GM19463 (cell line): Measurements from ENCODE around the gene B9D1.
"Not testable (repeated sequence)": the region's sequence is repeated elsewhere in the genome, so short reads cannot be mapped to it uniquely, and the experiment has no call there.

ENCODE experiments used
- ATAC-seq: cut with Tn5 transposase; IDR thresholded peaks from one replicate; pipeline ENCODE4 v1.9.1; 2021; ENCODE audit warnings: mild to moderate bottlenecking, moderate library complexity; ENCODE audit not compliant: unreplicated experiment

B9D1 gene

DNA sequence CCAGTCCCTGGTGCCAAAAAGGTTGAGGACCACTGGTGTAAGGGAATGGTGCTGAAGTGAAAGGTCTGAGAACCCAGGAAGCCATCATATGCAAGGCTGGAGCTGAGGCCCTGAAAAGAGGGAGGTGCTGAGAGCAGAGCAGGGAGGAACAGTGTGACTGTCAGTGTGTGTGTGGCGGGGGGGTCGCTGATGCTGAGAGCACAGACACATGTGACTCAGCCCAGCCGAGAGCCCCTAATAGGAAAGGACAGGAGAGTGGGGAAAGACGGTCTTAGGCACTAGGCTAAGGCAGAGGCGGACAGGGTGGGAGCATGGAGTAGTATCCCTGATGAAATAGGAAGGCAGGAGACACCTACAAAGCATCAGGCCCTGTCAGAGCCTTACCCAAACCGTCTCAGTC is 1.2 kb downstream of the B9D1 start:
- no peak for ATAC-seq

DNA sequence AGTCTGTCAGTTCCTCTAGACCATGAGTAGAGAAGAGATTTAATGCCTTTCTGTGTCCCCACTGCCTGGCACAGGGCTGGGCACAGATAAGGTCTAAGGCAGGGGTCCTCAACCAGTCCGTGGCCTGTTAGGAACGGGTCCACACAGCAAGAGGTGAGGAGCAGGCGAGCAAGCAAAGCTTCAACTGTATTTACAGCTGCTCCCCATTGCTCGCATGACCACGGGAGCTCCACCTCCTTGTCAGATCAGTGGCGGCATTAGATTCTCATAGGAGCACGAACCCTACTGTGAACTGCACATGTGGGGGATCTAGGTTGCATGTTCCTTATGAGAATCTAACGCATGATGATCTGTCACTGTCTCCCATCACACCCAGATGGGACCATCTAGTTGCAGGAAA is 1.8 kb downstream of the B9D1 start:
- no peak for ATAC-seq

DNA sequence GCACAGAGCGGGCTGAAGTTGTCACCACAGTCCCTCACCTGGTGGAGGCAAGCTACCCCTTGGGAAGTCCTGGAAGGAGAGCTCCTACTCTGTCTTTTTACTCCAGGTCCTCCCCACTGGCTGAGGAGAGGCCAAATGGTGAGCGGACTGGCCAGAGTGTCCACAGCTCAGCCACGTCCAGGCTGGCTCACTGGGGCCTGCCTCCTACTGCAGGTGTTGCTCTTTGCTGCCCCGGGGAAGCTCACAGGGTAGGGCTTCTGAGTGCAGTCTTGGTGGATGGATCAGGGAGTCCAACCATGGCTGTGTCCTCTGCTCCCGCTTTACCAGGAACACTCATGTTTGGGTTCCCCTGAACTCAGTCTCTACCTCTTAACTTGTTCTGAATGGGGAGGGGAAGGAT is 2.7 kb downstream of the B9D1 start:
- no peak for ATAC-seq

DNA sequence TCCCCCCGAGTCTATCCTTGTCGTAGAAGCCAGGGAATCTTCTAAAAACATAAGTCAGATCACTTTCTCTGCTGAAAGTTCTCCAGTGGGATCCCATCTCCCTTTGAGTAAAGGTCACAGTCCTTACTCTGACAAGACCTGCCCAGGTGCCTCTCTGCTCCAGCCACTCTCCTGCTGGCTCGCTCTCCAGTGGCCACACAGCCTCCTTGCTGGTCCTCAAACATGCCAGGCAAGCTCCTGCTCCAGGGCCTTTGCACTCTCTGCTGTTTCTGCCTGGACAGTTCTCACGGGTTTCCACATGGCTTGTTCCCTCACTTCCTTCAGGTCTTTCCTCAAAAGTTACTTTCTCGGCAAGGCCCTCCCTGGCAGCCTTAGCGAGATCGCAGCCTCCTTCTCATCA is 3.4 kb downstream of the B9D1 start:
- no peak for ATAC-seq

DNA sequence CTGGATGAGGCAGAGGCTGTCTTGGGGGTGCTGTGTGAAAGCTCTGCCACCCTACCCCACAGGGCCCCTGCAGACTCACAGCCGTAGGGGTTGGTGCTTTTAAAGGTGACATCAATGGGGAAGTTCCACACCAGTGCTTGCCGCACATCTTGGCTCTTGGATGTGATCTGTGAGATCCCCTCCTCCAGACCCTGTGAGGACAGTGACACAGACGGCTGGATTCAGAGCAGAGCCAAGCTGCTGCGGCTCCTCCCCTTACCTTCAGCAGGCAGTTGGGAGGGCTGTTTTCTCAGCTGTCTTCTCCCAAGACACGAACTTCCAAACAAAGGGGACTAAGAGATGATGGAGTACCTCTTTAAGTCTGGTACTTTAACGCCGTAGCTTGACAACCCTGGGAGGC is 4.8 kb downstream of the B9D1 start:
- no peak for ATAC-seq

DNA sequence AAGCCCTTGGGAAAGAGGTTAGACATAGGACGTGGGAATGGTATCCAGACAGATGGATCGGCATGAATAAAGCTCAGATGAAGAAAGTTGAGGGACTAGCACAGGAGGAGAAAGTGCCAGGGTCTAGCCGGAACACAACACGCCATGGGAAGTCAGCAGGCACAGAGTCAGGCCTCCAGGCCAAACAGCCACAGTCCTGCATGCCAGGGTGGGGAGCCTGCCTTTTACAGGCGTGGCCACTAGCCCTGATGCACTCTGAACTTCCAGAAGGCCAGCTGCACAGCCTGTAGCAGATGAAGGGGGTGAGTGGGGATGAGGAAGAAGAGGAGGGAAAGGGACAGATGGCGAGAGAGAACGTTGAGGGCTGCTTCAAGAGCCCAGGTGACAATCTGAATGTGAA is 5.2 kb downstream of the B9D1 start:
- no peak for ATAC-seq

DNA sequence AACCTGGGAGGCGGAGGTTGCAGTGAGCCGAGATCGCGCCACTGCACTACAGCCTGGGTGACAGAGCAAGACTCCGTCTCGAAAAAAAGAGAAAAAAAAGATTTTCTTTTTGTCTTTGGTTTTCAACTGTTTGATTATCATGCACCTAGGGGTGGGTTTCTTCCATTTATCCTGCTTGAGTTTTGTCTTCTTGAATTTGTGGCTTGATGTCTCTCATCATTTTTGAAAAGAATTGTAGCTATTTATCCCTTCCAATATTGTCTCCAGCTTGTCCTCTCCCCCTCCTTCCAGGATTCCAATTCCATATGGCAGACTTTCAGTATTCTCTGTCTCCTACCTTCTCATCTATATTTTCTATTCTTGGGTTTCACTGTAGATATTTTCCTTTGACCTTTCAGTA is 7.8 kb downstream of the B9D1 start:
- ATAC-seq = no peak

DNA sequence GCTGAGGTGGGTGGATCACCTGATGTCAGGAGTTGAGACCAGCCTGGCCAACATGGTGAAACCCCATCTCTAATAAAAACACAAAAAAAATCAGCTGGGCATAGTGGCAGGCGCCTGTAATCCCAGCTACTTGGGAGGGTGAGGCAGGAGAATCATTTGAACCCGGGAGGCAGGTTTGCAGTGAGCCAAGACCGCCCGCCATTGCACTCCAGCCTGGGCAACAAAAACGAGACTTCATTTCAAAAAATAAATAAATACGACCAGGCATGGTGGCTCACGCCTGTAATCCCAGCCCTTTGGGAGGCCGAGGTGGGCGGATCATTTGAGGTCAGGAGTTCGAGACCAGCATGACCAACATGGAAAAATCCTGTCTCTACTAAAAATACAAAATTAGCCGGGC is 9.1 kb downstream of the B9D1 start:
- not testable (repeated sequence) for ATAC-seq

DNA sequence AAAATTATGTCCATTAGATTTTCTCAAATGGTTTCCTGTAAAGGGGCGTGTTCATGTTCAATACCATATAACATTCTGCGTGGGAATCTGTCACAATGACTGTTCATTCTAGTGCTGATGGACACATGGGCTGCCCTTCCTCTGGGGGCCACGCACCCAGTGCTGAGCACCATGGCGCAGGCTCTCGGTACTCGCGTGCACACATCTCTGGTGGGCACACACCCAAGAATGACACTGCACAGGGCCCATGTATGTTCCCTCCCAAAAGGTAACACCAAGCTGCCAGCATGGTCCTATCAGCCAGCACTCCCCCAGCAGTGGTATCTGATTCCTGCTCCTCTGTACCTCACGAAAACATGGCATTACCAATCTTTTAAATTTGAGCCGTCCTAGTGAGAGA is 13.7 kb downstream of the B9D1 start:
- no peak for ATAC-seq

DNA sequence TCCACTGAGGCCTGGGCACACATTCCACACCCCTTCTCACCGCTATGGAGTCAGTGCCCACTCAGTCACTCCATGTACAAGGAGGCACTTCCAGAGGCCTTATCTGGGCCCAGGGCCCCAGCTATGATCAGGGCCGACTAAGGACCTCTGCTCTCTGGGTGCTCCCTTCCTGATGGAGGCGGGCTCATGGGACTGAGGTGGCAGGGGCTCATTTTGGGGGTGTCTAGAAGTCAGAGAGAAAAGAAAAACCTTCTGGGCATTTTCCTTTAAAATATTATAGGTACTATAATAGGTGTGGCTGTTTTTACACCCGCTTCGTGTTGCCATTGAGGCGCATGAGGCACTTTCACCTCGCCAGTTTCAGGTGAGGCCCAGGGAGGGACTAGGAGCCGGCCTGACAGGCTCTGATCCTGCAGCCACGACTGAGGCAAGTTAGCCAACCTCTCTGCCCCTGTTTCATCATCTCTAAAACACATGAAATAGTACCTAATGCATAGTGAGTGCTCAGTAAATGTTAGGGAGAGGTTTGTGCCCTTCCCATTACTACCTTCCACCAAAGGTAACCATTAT is 14.4 kb downstream of the B9D1 start:
- ATAC-seq = no peak

DNA sequence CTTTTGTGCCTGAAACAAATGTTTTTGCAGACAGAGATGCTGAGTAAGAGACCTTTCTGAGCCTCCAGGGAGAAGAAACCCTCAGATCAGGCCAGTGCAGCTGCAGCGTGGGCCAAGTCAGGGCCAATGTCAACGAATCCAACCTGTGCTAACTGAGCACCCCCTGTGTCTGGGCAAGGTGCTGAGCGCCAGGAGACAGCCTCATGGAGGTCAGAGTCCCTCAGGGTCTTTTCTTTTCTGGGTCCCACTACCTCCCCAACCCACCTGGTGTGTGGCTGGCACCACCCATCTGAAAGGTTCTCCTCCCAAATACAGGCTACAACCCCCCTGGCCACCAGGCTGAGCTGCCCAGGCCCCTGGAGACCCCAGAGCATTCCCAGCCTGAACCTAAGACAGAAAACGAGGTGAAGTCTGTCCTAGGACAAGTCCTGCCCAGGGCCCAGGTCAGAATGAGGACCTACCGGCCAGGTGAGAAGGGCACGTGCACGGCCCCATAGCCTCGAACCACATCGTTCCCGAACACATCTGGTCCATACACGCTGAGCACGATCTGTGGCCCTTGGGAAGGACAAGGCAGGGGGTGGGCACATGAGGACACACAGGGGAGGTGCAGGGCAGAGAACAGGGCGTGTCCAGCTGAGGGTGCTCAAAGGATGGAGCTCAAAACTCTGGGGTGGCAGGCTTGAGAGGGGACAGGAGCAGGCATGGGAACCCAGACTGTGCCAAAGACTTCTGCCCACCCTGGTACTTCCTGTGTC is 15.0 kb downstream of the B9D1 start:
- no peak for ATAC-seq

DNA sequence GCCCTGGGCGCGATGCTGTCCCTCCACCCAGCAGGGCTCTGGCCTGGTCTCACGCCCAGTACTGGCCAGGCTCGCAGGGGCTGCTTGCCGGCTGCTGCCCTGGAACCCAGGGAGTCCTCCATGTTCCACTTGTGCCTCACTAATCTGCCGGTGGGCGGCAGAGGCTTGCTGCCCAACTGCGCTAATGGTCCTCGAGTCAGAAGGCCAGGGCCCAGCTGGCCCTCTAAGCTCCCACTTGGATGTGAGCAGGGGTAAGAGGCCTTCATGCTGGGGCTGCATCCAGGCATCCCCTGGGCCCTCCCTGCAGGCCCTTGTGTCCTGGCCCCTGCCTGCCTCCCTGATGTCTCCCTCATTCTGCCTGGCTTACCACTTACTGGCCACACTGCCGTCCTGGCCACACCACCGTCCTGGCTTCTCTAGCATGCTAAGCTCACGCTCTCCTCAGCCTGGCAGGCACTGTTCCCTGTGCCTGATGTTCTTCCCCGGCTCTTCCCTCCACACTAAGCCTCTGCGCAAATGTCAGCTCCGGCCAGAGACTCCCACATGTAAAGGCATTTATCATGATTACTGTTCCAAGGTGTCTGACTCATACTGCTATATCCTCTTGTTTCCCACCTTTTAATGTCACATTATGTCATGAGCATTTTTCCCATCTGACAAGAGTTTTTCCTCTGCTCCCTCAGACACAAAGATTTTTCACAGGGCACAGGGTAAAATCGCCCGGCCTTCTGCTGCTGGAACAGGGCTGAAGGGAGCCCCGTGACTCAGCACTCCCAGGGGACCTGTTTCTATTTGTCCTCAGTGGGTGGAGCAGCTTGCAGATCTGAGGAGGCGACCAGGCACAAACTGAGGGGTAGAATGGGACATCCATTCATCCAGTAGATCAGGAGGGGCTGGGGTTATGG is 15.9 kb downstream of the B9D1 start:
- ATAC-seq = no peak

DNA sequence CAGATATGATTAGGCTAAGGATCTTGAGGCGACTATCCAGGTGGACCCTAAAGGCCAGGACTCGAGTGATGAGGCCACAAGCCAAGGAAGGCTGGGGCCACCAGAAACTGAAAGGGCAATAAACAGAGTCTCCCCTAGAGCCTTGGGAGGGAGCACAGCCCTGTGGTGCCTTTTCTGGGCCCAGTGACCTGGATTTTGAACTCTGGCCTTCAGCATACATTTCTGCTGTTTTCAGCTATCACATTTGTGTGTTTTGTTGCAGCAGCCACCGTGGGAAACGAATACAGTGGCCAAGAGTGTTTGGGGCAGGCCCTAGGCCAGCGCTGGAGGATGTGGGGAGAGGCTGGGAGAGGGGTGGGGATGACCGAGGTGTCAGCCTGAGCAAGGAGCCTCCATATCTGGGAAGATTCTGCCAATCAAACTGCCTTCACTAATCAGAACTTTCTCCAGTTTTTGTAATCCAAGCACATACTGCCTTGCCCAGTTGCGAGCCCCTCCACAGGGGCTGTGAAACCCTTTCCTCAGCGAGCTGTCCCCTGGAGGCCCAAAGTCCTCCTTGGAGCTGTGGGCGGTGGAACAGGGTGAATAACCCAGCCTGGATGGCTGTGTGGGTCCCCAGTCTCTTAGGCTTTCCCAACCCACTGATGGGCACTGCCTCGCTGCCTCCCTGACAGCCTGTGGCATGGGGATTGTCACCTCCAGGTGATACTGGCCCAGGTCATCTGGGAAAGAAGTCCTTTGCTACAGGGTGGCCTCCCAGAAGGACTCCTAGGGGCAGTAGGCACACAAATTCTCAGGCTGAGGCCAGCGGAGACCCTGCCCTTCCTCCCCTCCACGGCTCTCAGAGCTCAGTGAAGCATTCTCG is 16.8 kb downstream of the B9D1 start:
- no peak for ATAC-seq

DNA sequence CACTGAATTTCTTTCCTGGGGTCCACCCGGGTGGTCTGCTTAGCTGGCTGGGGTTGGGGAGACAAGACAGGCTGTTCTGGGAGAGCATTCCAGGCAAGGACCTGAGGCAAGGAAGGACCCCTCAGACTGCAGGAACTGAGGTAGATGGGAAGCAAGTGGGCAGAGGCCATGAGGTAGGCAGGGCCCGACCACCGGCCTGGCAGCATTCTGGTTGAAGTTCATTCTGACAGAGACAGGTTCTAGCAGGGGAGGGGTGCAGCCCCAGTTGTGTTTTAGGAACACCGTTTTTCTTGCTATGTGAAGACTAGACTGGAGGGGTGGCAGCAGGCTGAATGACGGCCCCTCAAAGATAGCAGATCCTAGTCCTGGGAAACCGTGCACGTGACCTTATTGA is 17.5 kb downstream of the B9D1 start:
- no peak for ATAC-seq

DNA sequence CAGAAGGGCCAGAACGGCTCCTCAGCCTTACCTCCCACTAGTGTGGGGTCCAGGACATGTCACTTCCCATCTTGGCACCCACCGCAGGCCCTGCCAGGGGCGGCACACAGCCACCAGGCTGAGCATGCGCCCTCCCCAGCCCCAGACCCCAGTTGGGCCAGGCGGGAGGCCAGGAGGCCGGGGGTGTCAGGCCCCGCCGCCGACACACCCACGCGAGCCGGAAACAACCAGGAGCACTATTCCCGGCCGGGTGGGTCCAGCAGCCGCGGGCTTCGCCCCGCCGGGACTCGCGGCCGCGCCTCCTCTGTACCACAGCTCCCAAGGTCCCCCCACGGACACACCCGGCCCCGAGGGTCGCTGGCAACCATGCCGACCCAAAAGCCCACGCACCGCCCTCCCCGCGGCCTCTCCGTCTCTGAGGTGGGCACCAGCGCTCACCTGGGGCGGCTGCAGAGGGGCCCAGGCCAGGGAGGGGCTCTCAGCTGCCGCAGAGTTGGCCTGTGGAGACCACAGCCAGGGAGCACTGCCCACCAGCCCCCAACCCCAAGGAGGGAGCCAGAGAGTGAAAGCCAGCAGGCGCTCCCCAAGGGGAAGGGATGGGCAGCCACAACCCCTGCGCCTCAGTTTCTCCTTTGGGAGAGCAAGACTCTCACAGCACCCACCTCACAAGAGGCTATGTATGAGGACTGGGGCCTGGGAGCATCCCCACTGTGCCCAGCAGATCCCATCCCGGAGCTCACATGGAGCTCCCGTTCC is 18.0 kb downstream of the B9D1 start:
- ATAC-seq = no peak

DNA sequence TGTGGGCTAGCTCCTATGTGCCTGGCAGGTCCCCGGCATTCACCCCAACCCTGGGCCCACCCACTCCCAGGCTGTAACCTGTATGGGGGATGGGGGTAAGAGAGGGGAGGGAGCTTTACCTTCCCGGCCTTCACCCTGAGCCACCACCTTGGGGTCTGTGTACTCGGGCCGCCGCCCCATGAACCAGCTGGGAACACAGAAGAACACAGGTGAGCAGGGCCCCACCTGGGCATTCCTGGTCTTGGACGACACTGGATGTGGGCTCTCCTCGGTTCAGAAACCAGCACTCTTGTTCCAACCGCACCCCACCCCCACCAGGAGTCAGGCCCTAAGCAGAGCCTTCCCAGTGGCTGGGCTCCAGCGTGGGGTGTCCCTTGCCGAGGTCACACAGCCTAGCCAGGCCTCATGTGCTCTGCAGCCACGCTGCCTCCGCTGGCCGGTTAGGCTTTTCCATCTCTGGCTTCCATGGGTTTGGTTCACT is 18.8 kb downstream of the B9D1 start:
- ATAC-seq = no peak

DNA sequence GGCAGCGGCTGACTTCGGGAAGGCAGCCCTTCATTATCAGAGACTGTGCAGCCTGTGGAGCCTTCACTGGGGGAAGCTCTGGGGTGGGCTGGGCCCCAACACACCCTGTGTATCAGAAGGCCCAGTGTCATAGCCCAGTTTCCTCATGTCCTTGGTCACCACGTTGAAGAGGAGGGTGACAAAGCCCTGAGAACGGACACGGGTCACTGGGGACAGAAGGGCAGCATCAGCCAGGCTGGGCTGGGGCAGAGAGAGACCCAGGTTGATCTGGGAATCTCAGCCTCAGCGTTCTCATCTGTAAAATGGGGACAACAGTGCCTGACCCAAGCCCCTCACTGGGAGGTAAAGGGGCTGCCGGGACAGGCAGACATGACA is 19.3 kb downstream of the B9D1 start:
- no peak for ATAC-seq

DNA sequence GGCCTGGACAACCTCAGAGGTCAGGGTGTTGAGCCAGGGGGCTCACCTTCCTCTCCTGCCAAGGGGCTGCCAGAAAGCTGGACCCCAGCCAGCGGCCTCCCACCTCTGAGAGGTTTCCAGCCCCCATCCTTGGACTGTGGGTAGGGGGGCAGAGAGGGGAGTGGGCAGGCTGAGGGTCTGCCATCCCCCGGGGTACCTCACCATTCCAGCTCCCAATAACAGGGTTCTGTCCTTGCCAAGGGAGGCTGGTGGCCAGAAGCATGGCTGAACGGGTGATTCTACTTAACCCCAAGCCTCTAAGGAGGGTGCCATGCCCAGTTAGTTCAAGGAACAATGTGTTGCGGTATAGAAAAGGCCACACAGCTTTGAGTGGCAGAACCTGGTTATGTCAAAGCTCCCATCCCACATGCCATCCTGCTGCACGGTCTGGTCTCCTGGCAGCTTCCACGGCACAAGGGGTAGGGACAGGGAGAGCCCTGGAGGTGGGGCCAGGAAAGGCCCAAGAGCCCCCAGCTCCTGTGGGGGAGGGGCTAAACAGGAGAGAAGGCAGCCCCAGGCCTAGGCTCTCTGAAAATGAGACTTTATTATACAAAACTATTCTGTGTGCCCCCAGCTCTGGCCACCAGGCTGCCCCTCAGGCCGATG is 19.8 kb downstream of the B9D1 start:
- no peak for ATAC-seq
